K562 (cell line): ENCODE measurements around the gene HVCN1. TPM values are rescaled to one million over a fixed set of nuclear protein-coding genes. Genes with fewer than 3 reads are reported as not detected.
A peak's percentile ranks its signal among the peaks of the same experiment; 100 is the strongest.
"Not testable (repeated sequence)": the region's sequence is repeated elsewhere in the genome, so short reads cannot be mapped to it uniquely, and the experiment has no call there.

Experiments
- ATAC-seq: fragments of 200-7000 bp; cut with Tn5 transposase; 3 replicates; pipeline ENCODE4 v1.9.1; 2020; ENCODE audit warnings: moderate library complexity
- BruUV-seq: library from RNA; stranded (reverse); fragments of 400-500 nt; replicated peaks from 2 replicates; lab custom pipeline; 2021; lab: Mats Ljungman, UMichigan
- CTCF ChIA-PET: fragments of 300-600 bp; formaldehyde crosslinking; extraction: SDS; loops from one replicate; lab custom pipeline; 2021; ENCODE audit warnings: low intra/inter-chr PET ratio; lab: Yijun Ruan, JAX
- POLR2A ChIA-PET: fragments of 300-600, 350-650 bp; sonication (Branson Sonifier 250); formaldehyde crosslinking; extraction: SDS; loops from one replicate; lab custom pipeline; 2021; ENCODE audit warnings: antibody characterized with exemption, inconsistent platforms; lab: Yijun Ruan, JAX
- DNase-seq, 4 experiments: peaks; one replicate each; pipeline versions ENCODE4 v3.0.0 to v3.0.0-alpha.2; 2011 to 2018; ENCODE audit warnings: low spot score in 3 of 4, mixed read lengths in 3 of 4; ENCODE audit errors: extremely low read depth in 1 of 4
- FAIRE-seq: peaks from 2 replicates; lab custom pipeline; 2011; peaks lifted over from hg19 to GRCh38; lab: Jason Lieb, UNC
- H2AFZ ChIP-seq: 2 replicates; pipeline ENCODE4 v1.6.0; 2011; ENCODE audit warnings: low read depth, low read length, control low read depth, inconsistent platforms
- H3K27ac ChIP-seq: fragments of 200-600 bp; 3 replicates; pipeline ENCODE4 v1.8.0; 2011; ENCODE audit warnings: low read depth, mild to moderate bottlenecking, control low read depth, inconsistent platforms, low read length, moderate library complexity, mixed read lengths; ENCODE audit errors: extremely low read depth
- H3K27me3 ChIP-seq, 2 experiments: fragments of 300-600 bp in 1 of 2; 2 replicates in 1 of 2; 3 replicates in 1 of 2; pipeline versions ENCODE4 v1.6.0 to v1.8.0; 2011; ENCODE audit warnings: inconsistent platforms in 2 of 2, low read length in 2 of 2, mild to moderate bottlenecking in 1 of 2, mixed read lengths in 1 of 2, moderate library complexity in 1 of 2; ENCODE audit not compliant: control insufficient read depth in 2 of 2, insufficient read depth in 2 of 2
- H3K36me3 ChIP-seq: fragments of 300-600 bp; 3 replicates; pipeline ENCODE4 v1.8.0; 2011; ENCODE audit warnings: mild to moderate bottlenecking, low read length, inconsistent platforms; ENCODE audit not compliant: control insufficient read depth, insufficient read depth
- H3K4me1 ChIP-seq, 2 experiments: fragments of 200-600 bp in 1 of 2; replicated peaks in 1 of 2; 2 replicates in 1 of 2; 3 replicates in 1 of 2; pipeline versions ENCODE4 v1.5.1 to v1.8.0; 2011; ENCODE audit warnings: inconsistent platforms in 2 of 2, low read length in 2 of 2, mild to moderate bottlenecking in 1 of 2, mixed read lengths in 1 of 2, moderate library complexity in 1 of 2; ENCODE audit not compliant: control insufficient read depth in 2 of 2, insufficient read depth in 2 of 2
- H3K4me2 ChIP-seq: 2 replicates; pipeline ENCODE4 v1.6.1; 2011; ENCODE audit warnings: low read length, control low read depth, inconsistent platforms, mixed read lengths; ENCODE audit not compliant: insufficient read depth
- H3K4me3 ChIP-seq: fragments of 200-600 bp; sonication (generic), shearing (Covaris generic); 2 replicates; pipeline ENCODE4 v1.5.1; 2016; ENCODE audit warnings: control low read depth, inconsistent platforms
- H3K79me2 ChIP-seq: fragments of 200-600 bp; 3 replicates; pipeline ENCODE4 v1.8.0; 2011; ENCODE audit warnings: low read length, inconsistent platforms; ENCODE audit not compliant: control insufficient read depth, insufficient read depth
- H3K9ac ChIP-seq, 2 experiments: 2 replicates each; pipeline versions ENCODE4 v1.6.0 to v1.6.1; 2011; ENCODE audit warnings: low read depth in 2 of 2, low read length in 2 of 2, control low read depth in 1 of 2, inconsistent platforms in 1 of 2, mild to moderate bottlenecking in 1 of 2, mixed read lengths in 1 of 2; ENCODE audit not compliant: insufficient read depth in 1 of 2
- H3K9me1 ChIP-seq: one replicate; pipeline ENCODE4 v1.6.0; 2011; ENCODE audit warnings: inconsistent platforms, mild to moderate bottlenecking, low read length, moderate library complexity; ENCODE audit not compliant: control insufficient read depth, insufficient read depth
- H3K9me3 ChIP-seq: replicated peaks from 2 replicates; pipeline ENCODE4 v1.5.1; 2011; ENCODE audit warnings: low read depth, low read length, inconsistent platforms; ENCODE audit not compliant: control insufficient read depth, insufficient read depth
- H4K20me1 ChIP-seq: replicated peaks from 2 replicates; pipeline ENCODE4 v1.6.1; 2011; ENCODE audit warnings: low read length, inconsistent platforms, mixed read lengths; ENCODE audit not compliant: control insufficient read depth, insufficient read depth
- ADNP ChIP-seq: fragments of 200-800 bp; sonication (Bioruptor generic); IDR thresholded peaks from 2 replicates; pipeline ENCODE4 v1.6.1; 2016; ENCODE audit warnings: missing genetic modification characterization, missing compliant biosample characterization
- CEBPG ChIP-seq, 3 experiments: fragments of 200-800 bp in 1 of 3; sonication (Bioruptor generic) in 1 of 3; sonication (generic) in 1 of 3; formaldehyde crosslinking in 1 of 3; IDR thresholded peaks in 2 of 3; conservative IDR thresholded peaks in 1 of 3; 2 replicates each; pipeline versions ENCODE4 v1.6.1 to v1.8.0; 2016 to 2022; ENCODE audit warnings: missing compliant biosample characterization in 2 of 3, missing genetic modification characterization in 2 of 3, mild to moderate bottlenecking in 1 of 3, missing genetic modification reagents in 1 of 3
- ESRRA ChIP-seq: fragments of 450-650 bp; IDR thresholded peaks from 2 replicates; pipeline ENCODE4 v1.6.1; 2014; ENCODE audit warnings: low read depth, mild to moderate bottlenecking, moderate library complexity, borderline replicate concordance
- PHF8 ChIP-seq: fragments of 200-600 bp; sonication (generic); IDR thresholded peaks from 2 replicates; pipeline ENCODE4 v1.6.1; 2012; ENCODE audit warnings: mixed run types, mild to moderate bottlenecking, inconsistent platforms, low read length, moderate library complexity, borderline replicate concordance
- SP1 ChIP-seq: sonication (generic); formaldehyde crosslinking; IDR thresholded peaks from 2 replicates; pipeline ENCODE4 v1.8.1; 2022; ENCODE audit warnings: mild to moderate bottlenecking, missing genetic modification reagents
- STAG1 ChIP-seq: sonication (generic); formaldehyde crosslinking; IDR thresholded peaks from 2 replicates; pipeline ENCODE4 v1.5.0; 2020; ENCODE audit warnings: missing genetic modification reagents, borderline replicate concordance
- YBX1 ChIP-seq: fragments of 450-650 bp; IDR thresholded peaks from 2 replicates; pipeline ENCODE4 v1.7.1; 2016; ENCODE audit warnings: mild to moderate bottlenecking
- WGBS: fragments of 100-300 bp; shearing (Covaris generic); methylation state at CpG from one replicate; pipeline ENCODE4 v1.1.6; 2016; ENCODE audit warnings: low coverage, mixed read lengths; ENCODE audit not compliant: insufficient coverage; ENCODE audit errors: missing lambda C conversion rate; 5-methylcytosine and 5-hydroxymethylcytosine counted together
- in situ Hi-C: fragments of 300-500 bp; cut with MboI; formaldehyde crosslinking; loops from 4 replicates; pipeline ENCODE4 v1.15.0; 2018; ENCODE audit warnings: inconsistent platforms, mixed read lengths
- intact Hi-C: fragments of 100-400 bp; cut with micrococcal nuclease; formaldehyde crosslinking; loops from 2 replicates; pipeline ENCODE4 v1.14.2; 2022
- polyA plus RNA-seq, 8 experiments: library from polyadenylated mRNA; depleted of rRNA in 4 of 8; stranded (reverse) in 5 of 8; unstranded in 3 of 8; fragments of >200 nt; fragmentation: Nextera tagmentation in 2 of 8; fragmentation: Illumina TruSeq in 1 of 8; extraction: Ambion mirVana in 2 of 8; extraction: Trizol in 1 of 8; gene quantifications; 2 replicates each; pipeline versions ENCODE4 v1.2.1 to v1.2.3, GENCODE V29; 2011 to 2014; ENCODE audit warnings: inconsistent platforms in 1 of 8, missing spikeins in 1 of 8
- total RNA-seq, 7 experiments: library from RNA; depleted of rRNA in 6 of 7; stranded (reverse); fragments of >200 nt in 6 of 7; fragmentation: Illumina TruSeq in 2 of 7; extraction: Trizol in 2 of 7; gene quantifications; 2 replicates each; pipeline versions ENCODE4 v1.2.1 to v1.2.3, GENCODE V29; 2011 to 2021; ENCODE audit warnings: low replicate concordance in 1 of 7

The HVCN1 gene
- total and polyA plus RNA-seq, 9 of the 15 experiments (the other 6 are each of a cell fraction or from before 2014, with no cell fraction given) = 0.21 to 1.4 (median 0.74) TPM

GRCh38 chr12:110606253-110606611, 82.7 kb downstream of the HVCN1 start:
- no peaks in the 10 kb centered on the region for H3K36me3 ChIP-seq
- no peak overlapping the region; the same call in 1 of the 2 replicates for H3K4me2 ChIP-seq
- H3K9me3 ChIP-seq = no peaks in the 10 kb centered on the region
- POLR2A ChIA-PET = interaction anchor here (0.6 kb wide), 2 partner anchors 74 to 150 kb away, joined by 3 read pairs; no protein-coding TSS in a partner anchor
- no peak for ATAC-seq
- intact Hi-C loops = no loop called here
- H2AFZ ChIP-seq = peak overlapping the region; percentile 44; the same call in 1 of the 2 replicates
- H3K27ac ChIP-seq = no peak overlapping the region
- no peak overlapping the region for H3K4me3 ChIP-seq
- TF ChIP-seq PHF8 (0 out of 2 replicates have a peak, but pooled peaks have one; percentile 2), YBX1 (no peak)
- BruUV-seq = no TSS peak
- no peak for DNase-seq
- CTCF ChIA-PET = interaction anchor here (0.7 kb wide), 2 partner anchors 15 to 156 kb away, joined by 3 read pairs; partner anchors contain the start of gene ARPC3
- no peaks in the 10 kb centered on the region for H3K79me2 ChIP-seq
- no peak overlapping the region for H3K9ac ChIP-seq
- 86% methylated on average over 8 of the region's 8 CpGs for WGBS
- FAIRE-seq = no peak
- no peaks in the 10 kb centered on the region for H4K20me1 ChIP-seq
- H3K9me1 ChIP-seq = no peaks in the 10 kb centered on the region
- no peaks in the 10 kb centered on the region for H3K27me3 ChIP-seq
- H3K4me1 ChIP-seq = no peaks in the 10 kb centered on the region
- in situ Hi-C loops = loop anchor here (5.0 kb wide), 1 partner anchor 139 kb away; the partner anchor contains the start of genes FAM216A and GPN3

GRCh38 chr12:110602085-110602814, 86.7 kb downstream of the HVCN1 start:
- FAIRE-seq = peak; percentile 92
- CTCF ChIA-PET = interaction anchor here (0.7 to 3.6 kb wide), 7 partner anchors 50 to 796 kb away, joined by 4 to 30 read pairs (median 4); partner anchors contain the start of genes ARPC3, FAM216A and GPN3
- peak; percentile 41; the same call in 1 of the 2 replicates for TF ChIP-seq SP1 (CRISPR knock-in tag)
- TF ChIP-seq STAG1 (CRISPR knock-in tag) = peak; percentile 45; the same call in 1 of the 2 replicates
- peak; percentile 50 for TF ChIP-seq ESRRA
- TF ChIP-seq CEBPG (CRISPR knock-in tag; IDR thresholded peaks at IDR 0.05) = not testable (repeated sequence)
- peak; percentile 45 to 66; a peak in 3 of 4 replicates for TF ChIP-seq CEBPG (tag; conservative IDR thresholded peaks at IDR 0.05 in 1 of 2, IDR thresholded peaks at IDR 0.05 in 1 of 2)
- peak; percentile 74 for TF ChIP-seq ADNP (tag)

More at GRCh38 chr12:110602085-110602814, 86.7 kb downstream of the HVCN1 start:
- not testable (repeated sequence) for H3K4me1 ChIP-seq, H3K27me3 ChIP-seq, H3K79me2 ChIP-seq, H3K4me2 ChIP-seq, BruUV-seq, H3K9me3 ChIP-seq, H3K27ac ChIP-seq, H3K9me1 ChIP-seq, H3K4me3 ChIP-seq, H4K20me1 ChIP-seq, H3K36me3 ChIP-seq, H3K9ac ChIP-seq
- intact Hi-C loops (loop anchor here (1.0 to 5.0 kb wide), 6 partner anchors 97 to 502 kb away; partner anchors contain the start of gene ARPC3), in situ Hi-C loops (loop anchor here (5.0 kb wide), 2 partner anchors 90 to 155 kb away; no protein-coding TSS in a partner anchor)
- ATAC-seq (peak; percentile 85), DNase-seq (peak; percentile 48 to 76 (median 60))
- WGBS = 41% methylated on average over 14 of the region's 14 CpGs
- POLR2A ChIA-PET = interaction anchor here (1.1 kb wide), 1 partner anchor 134 kb away, joined by 4 read pairs; the partner anchor contains the start of genes FAM216A and GPN3
- H2AFZ ChIP-seq = peak overlapping the region; percentile 42; the same call in 1 of the 2 replicates
